Measurements from ENCODE around the gene IGF1. TPM values are rescaled to one million over a fixed set of nuclear protein-coding genes. Genes with fewer than 3 reads are reported as not detected.

Gene IGF1
- total RNA-seq, 1 donor from 2014 or later = 73.5 TPM

DNA sequence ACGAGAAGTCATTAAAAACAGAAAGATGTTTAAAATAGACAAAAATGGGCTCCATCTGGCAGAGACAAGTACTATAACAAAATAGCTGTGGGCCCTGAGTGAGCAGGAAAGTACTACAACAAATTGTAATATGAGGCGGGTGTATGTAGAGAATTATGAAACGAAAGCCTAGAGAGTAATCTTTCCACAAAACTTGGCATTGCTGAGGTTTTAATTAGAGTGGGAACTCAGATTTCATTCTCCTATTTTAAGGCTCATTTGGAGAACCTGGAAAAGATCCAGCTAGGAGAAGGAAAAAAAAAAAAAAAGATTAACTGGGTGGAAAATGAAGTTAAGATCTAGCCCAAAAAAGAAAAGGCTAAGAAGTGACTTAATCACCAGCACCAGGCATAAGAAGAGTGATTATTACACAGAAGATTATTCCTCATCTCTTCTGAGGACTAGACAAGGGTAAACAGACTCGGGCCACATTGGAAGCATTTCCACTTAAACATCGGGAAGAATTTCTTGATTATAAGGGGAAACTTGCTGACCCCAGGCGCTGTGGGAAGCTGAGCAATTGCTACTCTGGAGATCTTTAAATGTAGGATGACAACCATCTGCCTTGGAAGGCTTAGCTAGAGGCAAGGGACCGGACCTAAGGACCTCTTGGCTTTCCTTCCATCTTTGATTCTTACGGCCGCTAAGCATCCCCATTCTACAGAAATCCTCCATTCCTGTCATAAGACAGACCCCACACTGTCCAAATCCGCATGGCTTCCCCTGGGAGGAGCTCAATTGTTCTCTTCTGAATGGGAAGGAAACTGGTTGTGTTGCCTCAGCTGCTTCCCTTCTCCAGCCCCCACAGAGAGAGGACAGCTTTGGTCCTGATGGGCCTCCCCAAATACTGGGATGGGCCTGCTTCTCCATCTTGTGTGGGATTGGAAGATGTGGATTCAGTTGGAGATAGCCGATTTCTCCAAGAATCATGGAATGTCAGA is 40.6 kb downstream of the IGF1 start:
- TF ChIP-seq, protein P1, sequence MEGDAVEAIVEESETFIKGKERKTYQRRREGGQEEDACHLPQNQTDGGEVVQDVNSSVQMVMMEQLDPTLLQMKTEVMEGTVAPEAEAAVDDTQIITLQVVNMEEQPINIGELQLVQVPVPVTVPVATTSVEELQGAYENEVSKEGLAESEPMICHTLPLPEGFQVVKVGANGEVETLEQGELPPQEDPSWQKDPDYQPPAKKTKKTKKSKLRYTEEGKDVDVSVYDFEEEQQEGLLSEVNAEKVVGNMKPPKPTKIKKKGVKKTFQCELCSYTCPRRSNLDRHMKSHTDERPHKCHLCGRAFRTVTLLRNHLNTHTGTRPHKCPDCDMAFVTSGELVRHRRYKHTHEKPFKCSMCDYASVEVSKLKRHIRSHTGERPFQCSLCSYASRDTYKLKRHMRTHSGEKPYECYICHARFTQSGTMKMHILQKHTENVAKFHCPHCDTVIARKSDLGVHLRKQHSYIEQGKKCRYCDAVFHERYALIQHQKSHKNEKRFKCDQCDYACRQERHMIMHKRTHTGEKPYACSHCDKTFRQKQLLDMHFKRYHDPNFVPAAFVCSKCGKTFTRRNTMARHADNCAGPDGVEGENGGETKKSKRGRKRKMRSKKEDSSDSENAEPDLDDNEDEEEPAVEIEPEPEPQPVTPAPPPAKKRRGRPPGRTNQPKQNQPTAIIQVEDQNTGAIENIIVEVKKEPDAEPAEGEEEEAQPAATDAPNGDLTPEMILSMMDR (IDR thresholded peaks at IDR 0.05) = no peak
- intact Hi-C loops (cut with DNase I) = no loop called here
- H3K27ac ChIP-seq = no peak overlapping the region
- H3K4me3 ChIP-seq = no peak overlapping the region
- no peaks in the 10 kb centered on the region for H3K9me3 ChIP-seq
- no peaks in the 10 kb centered on the region for H3K36me3 ChIP-seq
- no peaks in the 10 kb centered on the region for H3K27me3 ChIP-seq
- no peaks in the 10 kb centered on the region for H3K4me1 ChIP-seq
- DNase-seq (ENCODE audit: low spot score in 2 of 2) = no peak

- no peak for DNase-seq (ENCODE audit: low spot score in 2 of 2)
- Histone ChIP-seq H3K27me3 (no peaks in the 10 kb centered on the region), H3K9me3 (no peaks in the 10 kb centered on the region), H3K4me1 (no peaks in the 10 kb centered on the region), H3K36me3 (no peaks in the 10 kb centered on the region), H3K4me3 (no peak overlapping the region), H3K27ac (no peak overlapping the region)
- intact Hi-C loops (cut with DNase I) = no loop called here
- TF ChIP-seq, protein P1 (IDR thresholded peaks at IDR 0.05) = no peak
Measured at GRCh38 chr12:102438827-102439210, 41.5 kb downstream of the IGF1 start.

GRCh38 chr12:102438047-102438826 is 42.1 kb downstream of the IGF1 start:
- no peak overlapping the region for H3K27ac ChIP-seq
- no peak for DNase-seq (ENCODE audit: low spot score in 2 of 2)
- TF ChIP-seq, protein P1 (IDR thresholded peaks at IDR 0.05) = no peak
- H3K4me3 ChIP-seq = no peak overlapping the region
- no peaks in the 10 kb centered on the region for H3K4me1 ChIP-seq
- no peaks in the 10 kb centered on the region for H3K9me3 ChIP-seq
- intact Hi-C loops (cut with DNase I) = no loop called here
- no peaks in the 10 kb centered on the region for H3K27me3 ChIP-seq
- no peaks in the 10 kb centered on the region for H3K36me3 ChIP-seq

GRCh38 chr12:102437511-102437910 is 42.9 kb downstream of the IGF1 start:
- intact Hi-C loops (cut with DNase I) = no loop called here

GRCh38 chr12:102436867-102437266 is 43.5 kb downstream of the IGF1 start:
- DNase-seq (ENCODE audit: low spot score in 2 of 2) = no peak
- Histone ChIP-seq H3K9me3 (no peaks in the 10 kb centered on the region), H3K4me3 (no peak overlapping the region), H3K27ac (no peak overlapping the region), H3K36me3 (no peaks in the 10 kb centered on the region), H3K4me1 (no peaks in the 10 kb centered on the region), H3K27me3 (no peaks in the 10 kb centered on the region)
- intact Hi-C loops (cut with DNase I) = no loop called here
- TF ChIP-seq, protein P1 (IDR thresholded peaks at IDR 0.05) = no peak

More at GRCh38 chr12:102437511-102437910, 42.9 kb downstream of the IGF1 start:
- TF ChIP-seq, protein P1 (IDR thresholded peaks at IDR 0.05) = no peak
- Histone ChIP-seq H3K27me3 (no peaks in the 10 kb centered on the region), H3K9me3 (no peaks in the 10 kb centered on the region), H3K4me1 (no peaks in the 10 kb centered on the region), H3K27ac (no peak overlapping the region), H3K4me3 (no peak overlapping the region), H3K36me3 (no peaks in the 10 kb centered on the region)
- DNase-seq (ENCODE audit: low spot score in 2 of 2) = no peak
